HEK293T (cell line): Measurements from ENCODE around the gene GRID2.

Experiments used
- HDGF ChIP-seq: fragments of 450-650 bp; IDR thresholded peaks from 2 replicates; pipeline ENCODE4 v1.6.1; 2017; ENCODE audit warnings: antibody characterized with exemption, borderline replicate concordance
- TF ChIP-seq, protein P1 (sequence below): fragments of 450-650 bp; IDR thresholded peaks from 2 replicates; pipeline ENCODE4 v1.6.1; 2016

DNA sequence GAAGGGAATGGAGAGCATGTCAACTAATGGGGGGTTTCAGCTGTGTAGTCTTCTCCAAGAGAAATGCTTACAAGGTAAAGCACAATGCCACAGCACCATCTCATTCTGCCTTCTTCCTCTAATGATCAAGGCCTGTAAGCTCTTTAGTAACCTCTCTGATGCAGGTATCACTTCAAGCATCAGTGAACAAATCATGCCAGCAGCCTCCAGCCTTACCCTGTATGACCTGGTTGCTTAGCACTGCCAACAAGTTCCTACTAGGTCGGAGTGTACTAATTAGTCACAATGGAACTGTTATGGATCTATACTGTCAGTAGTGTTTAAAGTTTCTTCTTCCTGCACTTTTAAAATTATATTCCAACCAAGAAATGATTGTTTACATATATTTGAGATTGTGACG is 197.7 kb downstream of the GRID2 start:
- TF ChIP-seq, protein P1, sequence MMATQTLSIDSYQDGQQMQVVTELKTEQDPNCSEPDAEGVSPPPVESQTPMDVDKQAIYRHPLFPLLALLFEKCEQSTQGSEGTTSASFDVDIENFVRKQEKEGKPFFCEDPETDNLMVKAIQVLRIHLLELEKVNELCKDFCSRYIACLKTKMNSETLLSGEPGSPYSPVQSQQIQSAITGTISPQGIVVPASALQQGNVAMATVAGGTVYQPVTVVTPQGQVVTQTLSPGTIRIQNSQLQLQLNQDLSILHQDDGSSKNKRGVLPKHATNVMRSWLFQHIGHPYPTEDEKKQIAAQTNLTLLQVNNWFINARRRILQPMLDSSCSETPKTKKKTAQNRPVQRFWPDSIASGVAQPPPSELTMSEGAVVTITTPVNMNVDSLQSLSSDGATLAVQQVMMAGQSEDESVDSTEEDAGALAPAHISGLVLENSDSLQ, result no peak
- TF ChIP-seq HDGF, result no peak
